Naive thymus-derived CD4-positive, alpha-beta T cell (primary cell): Measurements from ENCODE around the gene CPPED1. TPM values are rescaled to one million over a fixed set of nuclear protein-coding genes. Genes with fewer than 3 reads are reported as not detected.

Experiments used
- ATAC-seq: fragments of 150-1000 bp; cut with Tn5 transposase; 2 replicates; pipeline ENCODE4 v1.10.0; 2021; ENCODE audit warnings: mild to moderate bottlenecking, moderate library complexity
- CTCF ChIA-PET: fragments of 350-600 bp; sonication (Branson Sonifier 250); formaldehyde crosslinking; loops from one replicate; lab custom pipeline; 2021; ENCODE audit warnings: antibody characterized with exemption; lab: Charles Lee
- POLR2A ChIA-PET: fragments of 350-600 bp; sonication (Branson Sonifier 250); formaldehyde crosslinking; loops from one replicate; lab custom pipeline; 2021; ENCODE audit warnings: antibody characterized with exemption, inconsistent platforms; lab: Charles Lee
- DNase-seq, 9 donors: peaks; one replicate each; pipeline versions ENCODE4 v3.0.0 to v3.0.0-alpha.2; 2020 to 2022; ENCODE audit warnings: mixed read lengths in 1 of 9
- H3K27ac ChIP-seq: one replicate; pipeline ENCODE4 v1.7.0; 2013; ENCODE audit warnings: mild to moderate bottlenecking, low read depth, low read length, moderate library complexity
- H3K27me3 ChIP-seq, 2 donors: one replicate each; pipeline ENCODE4 v1.7.0; 2013; ENCODE audit warnings: low read length in 2 of 2, mild to moderate bottlenecking in 2 of 2, moderate library complexity in 2 of 2; ENCODE audit not compliant: control insufficient read depth in 2 of 2, insufficient read depth in 2 of 2
- H3K36me3 ChIP-seq, 3 experiments: 1 replicate in 2 of 3; 2 replicates in 1 of 3; pipeline ENCODE4 v1.7.0; 2013; ENCODE audit warnings: low read length in 3 of 3, mild to moderate bottlenecking in 3 of 3, moderate library complexity in 1 of 3; ENCODE audit not compliant: insufficient read depth in 3 of 3, control insufficient read depth in 2 of 3
- H3K4me1 ChIP-seq, 2 donors: one replicate each; pipeline ENCODE4 v1.7.0; 2013; ENCODE audit warnings: low read length in 2 of 2, mild to moderate bottlenecking in 2 of 2, moderate library complexity in 1 of 2; ENCODE audit not compliant: control insufficient read depth in 2 of 2, insufficient read depth in 2 of 2
- H3K4me3 ChIP-seq: 2 replicates; pipeline ENCODE4 v1.7.0; 2013; ENCODE audit warnings: mild to moderate bottlenecking, low read length
- H3K9me3 ChIP-seq, 3 experiments: 1 replicate in 2 of 3; 2 replicates in 1 of 3; pipeline ENCODE4 v1.7.0; 2013; ENCODE audit warnings: low read length in 3 of 3; ENCODE audit not compliant: control insufficient read depth in 2 of 3
- H3K27ac Mint-ChIP-seq, 9 donors: one replicate each; pipeline ENCODE4 v1.8.0; 2020 to 2022; ENCODE audit warnings: mixed read lengths in 9 of 9, mild to moderate bottlenecking in 8 of 9, moderate library complexity in 5 of 9, inconsistent platforms in 2 of 9
- H3K27me3 Mint-ChIP-seq, 5 donors: one replicate each; pipeline ENCODE4 v1.8.0; 2021 to 2022; ENCODE audit warnings: mixed read lengths in 5 of 5, mild to moderate bottlenecking in 1 of 5
- H3K36me3 Mint-ChIP-seq, 5 donors: one replicate each; pipeline ENCODE4 v1.8.0; 2020 to 2022; ENCODE audit warnings: mixed read lengths in 5 of 5, mild to moderate bottlenecking in 3 of 5, inconsistent platforms in 1 of 5
- H3K4me1 Mint-ChIP-seq, 7 donors: one replicate each; pipeline ENCODE4 v1.8.0; 2020 to 2022; ENCODE audit warnings: mixed read lengths in 7 of 7, mild to moderate bottlenecking in 3 of 7, inconsistent platforms in 1 of 7
- H3K4me3 Mint-ChIP-seq, 10 donors: one replicate each; pipeline ENCODE4 v1.8.0; 2020 to 2022; ENCODE audit warnings: mild to moderate bottlenecking in 10 of 10, mixed read lengths in 10 of 10, moderate library complexity in 6 of 10, inconsistent platforms in 2 of 10
- H3K9me3 Mint-ChIP-seq, 11 donors: one replicate each; pipeline ENCODE4 v1.8.0; 2020 to 2022; ENCODE audit warnings: mixed read lengths in 11 of 11, mild to moderate bottlenecking in 4 of 11, inconsistent platforms in 1 of 11, moderate library complexity in 1 of 11
- intact Hi-C, 2 donors: fragments of 100-400 bp; cut with micrococcal nuclease; formaldehyde crosslinking; loops; one replicate each; pipeline ENCODE4 v1.15.1; 2023
- polyA plus RNA-seq, 2 donors: library from polyadenylated mRNA; unstranded; fragments of 300-500 nt; fragmentation: Illumina TruSeq; gene quantifications; one replicate each; pipeline ENCODE4 v1.2.3, GENCODE V29; 2021
- total RNA-seq, 6 experiments: library from RNA in 5 of 6; stranded (reverse) in 5 of 6; gene quantifications; 1 replicate in 5 of 6; 2 replicates in 1 of 6; pipeline ENCODE4 v1.2.3 and lab custom pipeline; 2021 to 2026

CPPED1 gene
- total and polyA plus RNA-seq, 7 experiments from 2014 or later = 2.4 to 56.5 (median 3.8) TPM

DNA sequence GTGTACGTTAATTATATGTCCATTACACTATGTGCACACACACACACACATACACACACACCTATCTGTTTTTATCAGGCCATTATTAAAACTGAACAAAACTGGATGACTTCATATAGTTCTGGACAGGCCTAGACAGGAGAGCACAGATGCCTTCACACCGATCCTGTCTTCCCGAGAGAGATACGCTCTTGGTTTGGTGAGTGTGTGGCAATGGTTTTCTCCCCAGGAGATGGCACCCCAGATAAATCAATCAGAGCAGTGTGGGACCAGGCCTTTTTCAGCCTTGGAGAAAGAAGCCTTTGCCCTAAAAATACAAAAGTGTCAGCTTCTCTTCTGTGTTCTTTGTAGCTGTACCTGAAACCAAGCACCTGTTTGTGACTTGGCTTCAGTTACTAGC lies 83.7 kb downstream of the CPPED1 start:
- peaks cover 0 to 34% (median 2%) of the 10 kb centered on the region in 11 donors for H3K9me3 Mint-ChIP-seq
- intact Hi-C loops = no loop called here

DNA sequence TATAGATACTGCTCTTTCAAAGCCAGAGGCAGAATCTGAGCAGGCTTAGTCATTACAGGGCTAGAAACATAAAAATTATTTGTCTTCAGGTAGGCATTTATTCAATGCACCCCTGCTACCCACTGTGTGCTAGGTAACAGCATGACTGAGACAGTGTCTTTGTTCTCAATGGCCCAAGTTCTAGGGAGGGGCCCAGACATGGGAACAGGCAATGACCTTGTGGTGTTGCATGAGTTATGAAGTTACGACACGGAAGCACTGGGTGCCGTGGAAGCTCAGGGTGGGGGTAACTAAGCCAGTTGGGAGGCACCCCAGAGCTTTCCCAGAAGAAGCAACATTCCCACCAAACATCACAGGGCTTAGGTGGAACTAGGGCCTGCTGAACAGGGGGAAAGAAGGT lies 87.0 kb downstream of the CPPED1 start:
- Histone ChIP-seq H3K4me1 (no peaks in the 10 kb centered on the region), H3K4me3 (no peak overlapping the region), H3K27ac (no peak overlapping the region), H3K27me3 (no peaks in the 10 kb centered on the region), H3K36me3 (no peaks in the 10 kb centered on the region), H3K9me3 (no peaks in the 10 kb centered on the region)
- Mint-ChIP-seq H3K4me1 (peaks cover 0 to 2% (median 0%) of the 10 kb centered on the region in 7 donors), H3K27ac (no peak overlapping the region), H3K4me3 (no peak overlapping the region), H3K9me3 (peaks cover 0 to 40% (median 9%) of the 10 kb centered on the region in 11 donors), H3K36me3 (peaks cover 0 to 29% (median 21%) of the 10 kb centered on the region in 5 donors), H3K27me3 (no peaks in the 10 kb centered on the region)
- ATAC-seq = no peak
- intact Hi-C loops = no loop called here
- ChIA-PET CTCF (no interaction called here), POLR2A (no interaction called here)
- DNase-seq = no peak

More for the DNA sequence above, 83.7 kb downstream of the CPPED1 start:
- no peak for ATAC-seq
- H3K27ac Mint-ChIP-seq = no peak overlapping the region
- Histone ChIP-seq H3K9me3 (no peaks in the 10 kb centered on the region), H3K4me1 (no peaks in the 10 kb centered on the region), H3K27me3 (no peaks in the 10 kb centered on the region), H3K36me3 (no peaks in the 10 kb centered on the region), H3K27ac (no peak overlapping the region), H3K4me3 (no peak overlapping the region)
- CTCF ChIA-PET = no interaction called here
- no peak for DNase-seq
- H3K4me3 Mint-ChIP-seq = no peak overlapping the region
- H3K4me1 Mint-ChIP-seq = peaks cover 0 to 4% (median 0%) of the 10 kb centered on the region in 7 donors
- no peaks in the 10 kb centered on the region for H3K27me3 Mint-ChIP-seq
- peaks cover 0 to 34% (median 19%) of the 10 kb centered on the region in 5 donors for H3K36me3 Mint-ChIP-seq
- POLR2A ChIA-PET = no interaction called here

DNA sequence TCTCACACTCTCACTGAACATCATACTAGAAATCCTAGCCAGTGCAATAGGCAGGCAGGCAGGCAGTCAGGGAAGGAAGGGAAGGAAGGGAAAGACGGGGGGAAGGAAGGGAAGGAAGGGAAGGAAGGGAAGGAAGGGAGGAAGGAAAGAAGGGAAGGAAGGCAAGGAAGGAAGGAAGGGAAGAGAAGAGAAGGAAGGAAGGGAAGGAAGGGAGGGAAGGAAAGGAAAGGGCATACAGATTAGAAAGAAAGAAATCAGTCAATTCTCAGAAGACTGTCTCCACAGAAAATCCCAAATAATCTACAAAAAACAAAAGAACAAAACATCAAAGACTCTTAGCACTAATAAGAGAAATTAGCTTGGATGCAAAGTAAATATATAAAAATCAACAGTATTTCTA lies 93.9 kb downstream of the CPPED1 start:
- Histone ChIP-seq H3K9me3 (no peaks in the 10 kb centered on the region), H3K4me1 (no peaks in the 10 kb centered on the region), H3K27ac (no peak overlapping the region), H3K27me3 (no peaks in the 10 kb centered on the region), H3K4me3 (no peak overlapping the region), H3K36me3 (no peaks in the 10 kb centered on the region)
- no peak for DNase-seq
- peaks cover 0 to 5% (median 0%) of the 10 kb centered on the region in 7 donors for H3K4me1 Mint-ChIP-seq
- no peak overlapping the region for H3K27ac Mint-ChIP-seq
- H3K27me3 Mint-ChIP-seq = no peaks in the 10 kb centered on the region
- no peak for ATAC-seq
- intact Hi-C loops = no loop called here
- CTCF ChIA-PET = no interaction called here
- no peak overlapping the region for H3K4me3 Mint-ChIP-seq
- H3K9me3 Mint-ChIP-seq = peaks cover 0 to 14% (median 4%) of the 10 kb centered on the region in 11 donors
- POLR2A ChIA-PET = no interaction called here
- peaks cover 0 to 14% (median 3%) of the 10 kb centered on the region in 5 donors for H3K36me3 Mint-ChIP-seq

DNA sequence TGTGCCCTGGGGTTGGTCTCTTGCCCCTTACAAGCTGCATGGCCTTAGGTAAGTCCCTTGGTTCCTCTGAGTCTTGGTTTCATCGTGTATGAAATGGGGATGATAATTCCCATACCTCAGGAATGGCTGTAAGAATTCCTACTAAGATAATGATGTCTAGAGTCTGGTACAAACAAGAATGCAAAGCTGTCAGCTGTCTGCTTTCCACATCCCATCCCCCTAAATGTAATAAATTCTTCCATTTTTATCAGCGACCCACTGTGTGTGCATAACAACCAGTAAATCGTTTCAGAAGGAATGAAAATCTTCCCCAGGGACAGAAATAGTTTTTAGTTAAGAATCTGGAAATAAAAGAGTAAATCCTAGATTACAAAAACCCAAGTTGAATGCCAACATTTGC lies 95.4 kb downstream of the CPPED1 start:
- no peak for DNase-seq
- Mint-ChIP-seq H3K9me3 (peaks cover 0 to 5% (median 1%) of the 10 kb centered on the region in 11 donors), H3K27me3 (no peaks in the 10 kb centered on the region), H3K4me3 (no peak overlapping the region), H3K27ac (no peak overlapping the region), H3K36me3 (peaks cover 0 to 20% (median 0%) of the 10 kb centered on the region in 5 donors), H3K4me1 (peaks cover 0 to 5% (median 0%) of the 10 kb centered on the region in 7 donors)
- Histone ChIP-seq H3K9me3 (no peaks in the 10 kb centered on the region), H3K27ac (no peak overlapping the region), H3K36me3 (no peaks in the 10 kb centered on the region), H3K4me1 (no peaks in the 10 kb centered on the region), H3K27me3 (no peaks in the 10 kb centered on the region), H3K4me3 (no peak overlapping the region)
- intact Hi-C loops = no loop called here
- ATAC-seq = no peak
- POLR2A ChIA-PET = no interaction called here
- CTCF ChIA-PET = no interaction called here

DNA sequence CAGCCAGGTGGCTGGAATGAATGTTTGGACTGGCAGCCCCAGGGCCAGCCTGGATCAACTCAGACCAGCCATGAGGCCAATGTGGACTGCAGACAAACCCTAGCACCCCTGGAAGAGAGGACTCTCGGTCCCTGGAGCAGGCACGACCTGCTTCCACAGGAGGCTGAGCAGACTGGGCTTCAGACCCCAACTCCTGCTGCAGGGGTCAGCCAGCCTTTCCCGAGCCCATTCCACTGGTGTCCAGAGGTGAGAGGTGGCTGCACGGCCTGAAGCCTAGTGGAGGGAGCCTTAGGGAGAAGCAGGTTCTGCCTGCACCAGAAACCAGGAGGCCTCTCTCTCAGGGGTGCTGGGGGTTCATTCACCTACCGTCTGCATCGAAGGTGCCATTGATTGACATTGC lies 97.1 kb downstream of the CPPED1 start:
- H3K9me3 ChIP-seq = no peaks in the 10 kb centered on the region
- intact Hi-C loops = no loop called here
- ATAC-seq = no peak

DNA sequence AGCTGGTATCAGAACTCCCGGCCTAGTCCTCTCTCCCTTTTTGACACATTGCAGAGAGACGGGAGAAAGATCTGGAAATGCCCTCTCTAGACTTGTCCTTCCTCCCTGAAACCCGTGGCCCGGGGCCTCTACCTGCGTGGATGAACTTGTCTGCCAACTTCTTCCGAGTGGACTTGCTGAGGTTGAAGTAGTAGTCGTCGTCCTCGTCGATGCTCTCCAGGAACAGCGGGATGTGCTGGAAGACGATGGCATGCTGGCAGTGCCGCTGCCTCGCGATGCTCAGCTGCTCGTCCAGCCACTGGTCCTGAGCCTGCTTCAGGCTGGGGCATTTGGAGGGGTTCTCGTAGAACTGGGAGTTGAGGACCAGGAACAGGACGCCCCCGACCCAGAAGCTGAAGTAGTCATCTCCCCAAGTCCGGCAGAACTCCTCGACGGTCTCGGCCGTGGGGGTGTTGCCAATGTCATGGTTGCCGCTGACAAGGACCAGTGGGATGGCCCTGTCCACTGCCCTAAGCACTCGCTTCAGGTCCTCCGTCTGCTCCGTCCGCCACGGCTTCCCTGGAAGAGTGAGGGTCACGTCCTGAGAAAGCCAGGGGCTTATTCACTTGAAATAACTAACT lies 99.1 kb downstream of the CPPED1 start:
- Mint-ChIP-seq H3K27ac (no peak overlapping the region), H3K4me1 (peaks cover 0 to 6% (median 0%) of the 10 kb centered on the region in 7 donors), H3K36me3 (peaks cover 0 to 42% (median 10%) of the 10 kb centered on the region in 5 donors), H3K4me3 (no peak overlapping the region), H3K27me3 (no peaks in the 10 kb centered on the region), H3K9me3 (peaks cover 0 to 3% (median 0%) of the 10 kb centered on the region in 11 donors)
- Histone ChIP-seq H3K27me3 (no peaks in the 10 kb centered on the region), H3K36me3 (no peaks in the 10 kb centered on the region), H3K9me3 (no peaks in the 10 kb centered on the region), H3K4me1 (no peaks in the 10 kb centered on the region), H3K4me3 (no peak overlapping the region), H3K27ac (no peak overlapping the region)
- ChIA-PET CTCF (no interaction called here), POLR2A (no interaction called here)
- ATAC-seq (no peak), DNase-seq (no peak)
- intact Hi-C loops = no loop called here

More for the DNA sequence above, 97.1 kb downstream of the CPPED1 start:
- Mint-ChIP-seq H3K36me3 (peaks cover 0 to 29% (median 6%) of the 10 kb centered on the region in 5 donors), H3K27ac (no peak overlapping the region), H3K4me3 (no peak overlapping the region), H3K4me1 (peaks cover 0 to 5% (median 0%) of the 10 kb centered on the region in 7 donors), H3K9me3 (peaks cover 0 to 5% (median 1%) of the 10 kb centered on the region in 11 donors), H3K27me3 (no peaks in the 10 kb centered on the region)
- DNase-seq = no peak
- Histone ChIP-seq H3K36me3 (no peaks in the 10 kb centered on the region), H3K27ac (no peak overlapping the region), H3K4me3 (no peak overlapping the region), H3K27me3 (no peaks in the 10 kb centered on the region), H3K4me1 (no peaks in the 10 kb centered on the region)
- CTCF ChIA-PET = no interaction called here
- POLR2A ChIA-PET = interaction anchor here (0.6 kb wide), 1 partner anchor 46 kb away, joined by 4 read pairs; no protein-coding TSS in a partner anchor

DNA sequence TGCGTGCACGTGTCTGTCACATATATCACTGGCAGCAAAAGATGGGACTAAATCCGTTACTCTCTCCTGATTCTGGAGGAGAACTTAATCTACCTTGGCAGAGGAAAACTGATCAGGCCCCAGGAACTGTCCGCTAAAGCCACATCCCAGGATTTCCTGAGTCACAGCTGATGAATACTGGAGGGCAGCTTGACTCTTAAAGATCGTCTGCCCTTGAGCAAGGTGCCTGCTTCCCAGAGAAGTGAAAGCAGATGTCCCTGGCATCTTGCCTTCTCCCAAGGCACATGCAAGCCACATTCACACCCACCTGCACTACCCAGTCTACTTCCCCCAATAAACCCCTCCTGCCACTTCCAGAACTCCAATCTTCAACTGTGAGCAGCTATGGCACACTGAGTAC lies 99.8 kb downstream of the CPPED1 start:
- ATAC-seq (no peak), DNase-seq (no peak)
- no peak overlapping the region for H3K4me3 ChIP-seq
- no peaks in the 10 kb centered on the region for H3K36me3 ChIP-seq
- Mint-ChIP-seq H3K27ac (no peak overlapping the region), H3K36me3 (peaks cover 0 to 42% (median 10%) of the 10 kb centered on the region in 5 donors), H3K9me3 (peaks cover 0 to 3% (median 0%) of the 10 kb centered on the region in 11 donors), H3K27me3 (no peaks in the 10 kb centered on the region), H3K4me3 (peak overlapping the region in 1 of 10 donors; percentile 20), H3K4me1 (peaks cover 0 to 4% (median 0%) of the 10 kb centered on the region in 7 donors)
- no peak overlapping the region for H3K27ac ChIP-seq
- intact Hi-C loops = no loop called here
- H3K9me3 ChIP-seq = no peaks in the 10 kb centered on the region
- ChIA-PET CTCF (no interaction called here), POLR2A (no interaction called here)
- no peaks in the 10 kb centered on the region for H3K4me1 ChIP-seq
- H3K27me3 ChIP-seq = no peaks in the 10 kb centered on the region
